RWPE1 (cell line): ENCODE data around the gene TLR6.

Experiments used
- CTCF ChIA-PET: fragments of 350-600 bp; sonication (Branson Sonifier 250); formaldehyde crosslinking; extraction: SDS; loops from one replicate; lab custom pipeline; 2021; lab: Yijun Ruan, JAX
- POLR2A ChIA-PET: fragments of 400-600 bp; formaldehyde crosslinking; extraction: SDS; loops from one replicate; lab custom pipeline; 2020; ENCODE audit warnings: antibody characterized with exemption; ENCODE audit not compliant: low non-redundant PET; lab: Yijun Ruan, JAX
- DNase-seq: peaks from one replicate; pipeline ENCODE4 v3.0.0; 2012; ENCODE audit warnings: low spot score
- H3K27ac ChIP-seq: fragments of 450-650 bp; 2 replicates; pipeline ENCODE4 v1.5.1; 2017
- TF ChIP-seq, protein P1 (sequence below): fragments of 450-650 bp; conservative IDR thresholded peaks from 2 replicates; pipeline ENCODE4 v1.5.1; 2017; ENCODE audit warnings: low read depth, mild to moderate bottlenecking

Gene TLR6

DNA sequence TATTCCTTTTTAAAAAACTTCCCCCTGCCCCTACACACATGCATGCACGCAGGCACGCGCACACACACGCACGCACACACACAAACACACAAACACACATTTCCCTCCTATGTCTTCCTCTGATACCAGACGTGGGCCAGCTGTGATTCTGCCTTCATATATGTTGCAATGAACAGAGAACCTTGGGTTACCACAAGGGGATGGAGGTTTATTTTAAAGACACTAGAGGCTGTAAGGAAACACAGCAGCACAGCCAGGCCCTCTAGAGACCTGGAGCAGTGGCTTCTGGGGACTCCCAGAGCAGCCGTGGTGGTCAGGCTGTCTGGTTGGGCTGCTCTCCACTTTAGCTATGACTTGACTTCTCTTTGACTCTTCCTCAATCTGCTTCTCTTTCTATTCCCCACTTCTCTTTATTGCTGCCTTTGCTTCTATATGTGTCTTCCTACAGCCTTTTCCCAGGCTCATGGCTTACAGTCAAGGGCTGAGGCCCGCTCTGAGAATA lies 70.7 kb downstream of the TLR6 start:
- ChIA-PET CTCF (interaction anchor here (0.6 kb wide), 1 partner anchor 1539 kb away, joined by 3 read pairs; no protein-coding TSS in a partner anchor), POLR2A (no interaction called here)
- DNase-seq = no peak
- TF ChIP-seq, protein P1, sequence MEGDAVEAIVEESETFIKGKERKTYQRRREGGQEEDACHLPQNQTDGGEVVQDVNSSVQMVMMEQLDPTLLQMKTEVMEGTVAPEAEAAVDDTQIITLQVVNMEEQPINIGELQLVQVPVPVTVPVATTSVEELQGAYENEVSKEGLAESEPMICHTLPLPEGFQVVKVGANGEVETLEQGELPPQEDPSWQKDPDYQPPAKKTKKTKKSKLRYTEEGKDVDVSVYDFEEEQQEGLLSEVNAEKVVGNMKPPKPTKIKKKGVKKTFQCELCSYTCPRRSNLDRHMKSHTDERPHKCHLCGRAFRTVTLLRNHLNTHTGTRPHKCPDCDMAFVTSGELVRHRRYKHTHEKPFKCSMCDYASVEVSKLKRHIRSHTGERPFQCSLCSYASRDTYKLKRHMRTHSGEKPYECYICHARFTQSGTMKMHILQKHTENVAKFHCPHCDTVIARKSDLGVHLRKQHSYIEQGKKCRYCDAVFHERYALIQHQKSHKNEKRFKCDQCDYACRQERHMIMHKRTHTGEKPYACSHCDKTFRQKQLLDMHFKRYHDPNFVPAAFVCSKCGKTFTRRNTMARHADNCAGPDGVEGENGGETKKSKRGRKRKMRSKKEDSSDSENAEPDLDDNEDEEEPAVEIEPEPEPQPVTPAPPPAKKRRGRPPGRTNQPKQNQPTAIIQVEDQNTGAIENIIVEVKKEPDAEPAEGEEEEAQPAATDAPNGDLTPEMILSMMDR = no peak
- no peak overlapping the region for H3K27ac ChIP-seq

DNA sequence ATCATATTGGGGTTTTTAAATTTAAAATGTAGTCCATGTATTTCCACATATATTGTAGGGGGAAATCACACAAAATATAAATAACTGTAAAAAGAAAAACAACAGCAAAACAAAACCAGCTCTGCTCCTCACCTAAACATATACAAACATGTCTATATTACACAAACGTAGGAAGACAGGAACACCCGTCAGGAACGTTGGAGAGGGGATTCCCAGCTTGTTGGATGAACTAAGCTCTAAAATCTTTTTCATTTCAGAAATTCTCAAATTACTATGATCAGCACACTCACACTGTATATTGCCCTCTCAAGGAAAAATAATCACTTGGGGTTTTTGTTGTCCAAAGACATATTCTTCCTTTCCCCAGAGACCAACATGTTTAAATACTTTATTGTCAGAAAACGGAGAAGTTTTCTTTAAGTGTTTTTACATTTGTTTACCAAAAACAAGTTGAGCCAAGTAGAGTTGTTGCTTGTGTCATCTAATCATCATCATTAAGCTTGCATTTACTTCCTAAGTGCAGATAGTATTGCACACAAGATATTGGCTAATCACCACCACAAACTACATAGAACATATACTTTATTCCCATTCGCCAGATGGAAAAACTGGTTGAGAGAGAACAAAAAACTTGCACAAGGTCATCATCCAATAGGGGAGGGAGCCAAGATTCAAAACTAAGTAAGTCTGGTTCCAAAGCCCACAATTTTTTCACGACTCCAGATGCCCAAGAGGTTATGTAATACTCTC lies 71.4 kb downstream of the TLR6 start:
- TF ChIP-seq, protein P1 = no peak
- CTCF ChIA-PET = interaction anchor here (0.6 kb wide), 1 partner anchor 1540 kb away, joined by 3 read pairs; no protein-coding TSS in a partner anchor
- DNase-seq = no peak
- H3K27ac ChIP-seq = no peak overlapping the region
- POLR2A ChIA-PET = no interaction called here

DNA sequence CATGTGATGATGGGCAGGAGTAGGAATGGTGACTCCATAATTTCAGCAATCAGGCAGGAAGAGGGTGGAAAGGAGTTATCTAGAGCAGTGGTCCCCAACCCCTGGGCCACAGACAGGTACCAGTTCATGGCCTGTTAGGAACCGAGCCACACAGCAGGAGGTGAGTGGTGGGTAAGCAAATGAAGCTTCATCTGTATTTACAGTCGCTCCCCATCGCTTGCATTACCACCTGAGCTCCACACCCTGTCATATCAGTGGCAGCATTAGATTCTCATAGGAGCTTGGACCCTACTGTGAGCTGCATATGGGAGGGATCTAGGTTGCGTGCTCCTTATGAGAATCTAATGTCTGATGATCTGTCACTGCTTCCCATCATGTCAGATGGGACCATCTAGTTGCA lies 72.5 kb downstream of the TLR6 start:
- POLR2A ChIA-PET = no interaction called here
- CTCF ChIA-PET = no interaction called here
- TF ChIP-seq, protein P1 = no peak

DNA sequence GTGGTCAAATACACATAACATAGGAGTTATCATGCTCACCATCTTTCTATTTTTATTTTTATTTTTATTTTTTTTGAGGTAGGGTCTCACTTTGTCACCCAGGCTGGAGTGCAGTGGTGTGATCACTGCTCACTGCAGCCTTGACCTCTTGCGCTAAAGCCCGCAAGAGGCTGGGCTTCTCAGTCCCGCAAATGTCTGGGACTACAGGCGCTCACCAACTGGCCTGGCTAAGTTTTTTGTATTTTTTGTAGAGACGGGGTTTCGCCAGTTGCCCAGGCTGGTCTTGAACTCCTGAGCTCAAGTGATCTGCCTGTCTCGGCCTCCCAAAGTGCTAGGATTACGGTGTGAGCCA lies 73.5 kb downstream of the TLR6 start:
- no peak overlapping the region for H3K27ac ChIP-seq
- ChIA-PET POLR2A (no interaction called here), CTCF (interaction anchor here (0.5 to 3.4 kb wide), 10 partner anchors 10 to 695 kb away, joined by 3 to 20 read pairs (median 4); no protein-coding TSS in a partner anchor)
- TF ChIP-seq, protein P1 = peak; percentile 36
- no peak for DNase-seq

More for the DNA sequence above, 72.5 kb downstream of the TLR6 start:
- DNase-seq = no peak
- H3K27ac ChIP-seq = no peak overlapping the region

DNA sequence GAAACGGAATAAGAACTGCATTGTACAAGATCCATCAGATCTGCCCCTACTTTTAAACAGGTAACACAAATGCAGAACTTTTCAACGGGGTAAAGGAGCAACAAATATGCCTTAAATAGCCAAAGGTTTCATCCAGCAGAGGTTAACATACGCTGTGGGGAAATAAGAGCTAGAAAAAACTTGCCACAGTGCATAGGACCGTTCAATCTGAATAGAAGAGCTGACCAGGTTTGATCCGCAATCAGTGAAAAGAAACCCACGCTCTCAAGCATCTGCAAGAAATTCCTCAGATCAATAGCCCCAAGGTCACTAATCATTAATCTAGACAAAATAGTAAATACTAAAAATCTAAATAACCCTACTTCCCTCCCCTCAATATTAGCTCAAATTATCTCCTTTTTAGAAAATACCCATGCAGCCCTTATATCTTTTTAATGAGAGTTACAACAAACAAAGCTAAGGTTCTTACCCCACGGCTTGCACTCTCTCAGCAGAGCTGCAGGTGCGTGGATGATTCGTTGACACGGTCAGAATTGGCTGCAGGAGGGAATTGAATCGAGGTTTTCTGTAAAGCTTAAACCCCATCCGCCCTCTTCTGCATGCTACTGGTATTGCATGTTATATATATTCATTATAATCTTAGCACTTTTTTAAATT lies 74.0 kb downstream of the TLR6 start, which contains the start of gene TLR10:
Gene TLR10 (minus strand): TSS at position 539 of the 657 bp plus-strand sequence. CDS start 7,400 bp downstream, outside the sequence.
- ChIA-PET CTCF (interaction anchor here (0.5 to 3.4 kb wide), 12 partner anchors 10 to 694 kb away, joined by 3 to 20 read pairs (median 4); no protein-coding TSS in a partner anchor), POLR2A (no interaction called here)
- H3K27ac ChIP-seq = no peak within 1 kb of the TSS
- TF ChIP-seq, protein P1 = peak; percentile 84
- DNase-seq = peak; percentile 51

DNA sequence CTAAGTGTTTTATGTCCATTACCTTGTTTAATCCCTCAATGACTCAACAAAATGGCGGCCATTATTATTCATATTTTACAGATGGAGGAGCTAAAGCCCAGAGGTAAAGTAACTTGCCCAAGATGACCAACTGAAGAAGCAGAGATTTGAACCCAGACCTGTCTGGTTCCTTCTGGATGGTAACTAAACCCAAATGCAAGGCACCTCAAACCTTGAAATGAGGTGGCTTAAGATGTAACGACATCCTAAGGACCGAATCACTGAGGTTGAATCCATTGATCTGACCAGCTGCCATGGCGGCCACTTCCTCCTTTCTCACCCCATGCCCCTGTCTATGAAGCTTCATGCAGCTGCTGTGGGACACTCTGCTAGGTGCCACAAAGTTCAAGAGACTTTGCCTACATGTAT lies 74.8 kb downstream of the TLR6 start:
- TF ChIP-seq, protein P1 = no peak
- H3K27ac ChIP-seq = no peak overlapping the region
- DNase-seq = no peak
- POLR2A ChIA-PET = no interaction called here
- CTCF ChIA-PET = interaction anchor here (0.6 to 3.4 kb wide), 6 partner anchors 9 to 712 kb away, joined by 3 to 20 read pairs (median 5); no protein-coding TSS in a partner anchor
